Measurements from ENCODE around the gene RETREG2. TPM values are rescaled to one million over a fixed set of nuclear protein-coding genes. Genes with fewer than 3 reads are reported as not detected.

RETREG2 gene
- total and polyA plus RNA-seq, 2 of the 4 experiments (the other 2 are of a cell fraction), result 45.2 to 51.1 TPM

DNA sequence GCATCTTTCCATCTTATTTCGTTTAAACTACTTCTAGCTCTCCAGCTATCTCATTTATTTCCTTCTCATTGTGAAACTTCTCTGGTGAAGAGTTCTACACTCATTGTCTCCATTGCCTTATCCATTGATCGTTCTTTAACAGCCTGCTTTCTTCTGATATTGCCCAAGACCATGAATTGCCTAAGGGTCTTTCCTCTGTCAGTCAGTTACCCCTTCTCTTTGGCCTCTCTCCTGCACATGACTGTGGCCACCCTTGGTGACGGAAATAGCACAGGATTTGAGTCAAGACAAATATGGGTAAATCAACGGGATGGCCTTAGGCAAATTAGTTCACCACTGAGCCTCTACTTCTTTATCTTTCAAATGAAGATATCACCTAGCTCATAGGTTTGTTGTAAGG, 44.1 kb upstream of the RETREG2 start:
- H2BK120ac ChIP-seq (ENCODE audit: low read depth, low read length), result no peak overlapping the region
- H4K91ac ChIP-seq (ENCODE audit: insufficient read depth, low read depth, low read length), result no peak overlapping the region
- H4K20me1 ChIP-seq (ENCODE audit: insufficient read depth, low read length), result no peaks in the 10 kb centered on the region
- no peak overlapping the region for H3K23ac ChIP-seq (ENCODE audit: low read depth, low read length)
- BruUV-seq (replicated peaks), result no TSS peak
- H3K4me3 ChIP-seq (ENCODE audit: insufficient read depth, low read depth, low read length), result no peak overlapping the region
- no peak for ATAC-seq (ENCODE audit: low read depth)
- H2BK20ac ChIP-seq (ENCODE audit: low read depth, low read length), result no peak overlapping the region
- H3K9me3 ChIP-seq (ENCODE audit: control insufficient read depth, insufficient read depth, low read length), result no peaks in the 10 kb centered on the region
- no peak overlapping the region for H3K4ac ChIP-seq (ENCODE audit: low read depth, low read length)
- H3K36me3 ChIP-seq (ENCODE audit: control insufficient read depth, insufficient read depth, low read length), result no peaks in the 10 kb centered on the region
- CTCF ChIA-PET, result interaction anchor here (0.6 to 0.7 kb wide), 2 partner anchors 77 to 104 kb away, joined by 3 to 4 read pairs; no protein-coding TSS in a partner anchor
- H3K56ac ChIP-seq (ENCODE audit: extremely low read depth, insufficient read depth, low read length), result no peak overlapping the region
- no peaks in the 10 kb centered on the region for H3K9me1 ChIP-seq (ENCODE audit: insufficient read depth, low read length)
- 89 to 100% methylated on average over 1 of the region's 4 CpGs for WGBS, 2 experiments (ENCODE audit: extremely low coverage in 2 of 2, insufficient read length in 1 of 2)
- POLR2A ChIA-PET (ENCODE audit: unreplicated experiment), result no interaction called here
- intact Hi-C loops (cut with micrococcal nuclease) (no loop called here), in situ Hi-C loops (cut with MboI; ENCODE audit: low sequenced_read_pairs) (no loop called here), dilution Hi-C loops (cut with HindIII; ENCODE audit: low sequenced_read_pairs, unreplicated experiment) (no loop called here)
- DNase-seq, result no peak
- no peak overlapping the region for H3K18ac ChIP-seq (ENCODE audit: low read depth, low read length)
- no peaks in the 10 kb centered on the region for H3K27me3 ChIP-seq (ENCODE audit: control insufficient read depth, insufficient read depth, low read length)
- H3K79me1 ChIP-seq (ENCODE audit: low read depth in 1 of 2, low read length in 2 of 2), result no peaks in the 10 kb centered on the region; a peak in 1 of 4 replicates
- H3K4me2 ChIP-seq (ENCODE audit: low read depth, low read length), result no peak overlapping the region
- H3K27ac ChIP-seq (ENCODE audit: insufficient read depth, low read length), result no peak overlapping the region
- no peak overlapping the region for H4K8ac ChIP-seq (ENCODE audit: low read depth in 2 of 2, low read length in 2 of 2)
- no peaks in the 10 kb centered on the region; the same call in 1 of the 2 replicates for H3K4me1 ChIP-seq (ENCODE audit: control insufficient read depth, insufficient read depth, low read length)
- no peak overlapping the region for H2AFZ ChIP-seq (replicated peaks; ENCODE audit: low read length, poor library complexity)
- no peak overlapping the region for H2BK15ac ChIP-seq (ENCODE audit: low read depth, low read length)
- H2AK5ac ChIP-seq (ENCODE audit: low read depth, low read length), result no peak overlapping the region
- TF ChIP-seq MAZ (IDR thresholded peaks at IDR 0.05; ENCODE audit: borderline replicate concordance, low read depth, low read length) (no peak), CEBPB (IDR thresholded peaks at IDR 0.05; ENCODE audit: low read depth, low read length) (no peak), MXI1 (IDR thresholded peaks at IDR 0.05; ENCODE audit: borderline replicate concordance, low read depth, low read length) (no peak), RFX5 (IDR thresholded peaks at IDR 0.05; ENCODE audit: low read depth, low read length) (no peak), RAD21 (IDR thresholded peaks at IDR 0.05; ENCODE audit: low read length) (no peak), CTCF (conservative IDR thresholded peaks at IDR 0.05; ENCODE audit: low read depth, low read length) (no peak), SMC3 (IDR thresholded peaks at IDR 0.05; ENCODE audit: low read depth, low read length) (no peak), BHLHE40 (IDR thresholded peaks at IDR 0.05; ENCODE audit: low read depth, low read length) (no peak), USF2 (IDR thresholded peaks at IDR 0.05; ENCODE audit: low read depth, low read length) (no peak)
- no peak overlapping the region for H2BK5ac ChIP-seq (ENCODE audit: low read depth, low read length, poor library complexity, severe bottlenecking)
- H3K14ac ChIP-seq (replicated peaks; ENCODE audit: low read depth, low read length), result no peak overlapping the region
- H2AK9ac ChIP-seq (replicated peaks; ENCODE audit: low read depth, low read length, poor library complexity), result no peak overlapping the region
- no peak overlapping the region for H4K5ac ChIP-seq (ENCODE audit: low read depth, low read length)
- H3K9ac ChIP-seq (ENCODE audit: low read depth, low read length), result no peak overlapping the region

All from IMR-90 (cell line).